PFSK-1 (cell line): ENCODE results near the gene RGS3.

Source experiments
- POLR2AphosphoS5 ChIP-seq: IDR thresholded peaks from 2 replicates; pipeline ENCODE4 v1.6.1; 2012; ENCODE audit warnings: low read depth, mild to moderate bottlenecking, control low read depth, low read length, moderate library complexity
- SIN3A ChIP-seq: IDR thresholded peaks from 2 replicates; pipeline ENCODE4 v1.6.1; 2012; ENCODE audit warnings: mild to moderate bottlenecking, low read length, moderate library complexity, borderline replicate concordance; ENCODE audit not compliant: insufficient read depth
- TAF1 ChIP-seq: IDR thresholded peaks from 2 replicates; pipeline ENCODE4 v1.6.1; 2012; ENCODE audit warnings: low read length, control low read depth, borderline replicate concordance; ENCODE audit not compliant: insufficient read depth

DNA sequence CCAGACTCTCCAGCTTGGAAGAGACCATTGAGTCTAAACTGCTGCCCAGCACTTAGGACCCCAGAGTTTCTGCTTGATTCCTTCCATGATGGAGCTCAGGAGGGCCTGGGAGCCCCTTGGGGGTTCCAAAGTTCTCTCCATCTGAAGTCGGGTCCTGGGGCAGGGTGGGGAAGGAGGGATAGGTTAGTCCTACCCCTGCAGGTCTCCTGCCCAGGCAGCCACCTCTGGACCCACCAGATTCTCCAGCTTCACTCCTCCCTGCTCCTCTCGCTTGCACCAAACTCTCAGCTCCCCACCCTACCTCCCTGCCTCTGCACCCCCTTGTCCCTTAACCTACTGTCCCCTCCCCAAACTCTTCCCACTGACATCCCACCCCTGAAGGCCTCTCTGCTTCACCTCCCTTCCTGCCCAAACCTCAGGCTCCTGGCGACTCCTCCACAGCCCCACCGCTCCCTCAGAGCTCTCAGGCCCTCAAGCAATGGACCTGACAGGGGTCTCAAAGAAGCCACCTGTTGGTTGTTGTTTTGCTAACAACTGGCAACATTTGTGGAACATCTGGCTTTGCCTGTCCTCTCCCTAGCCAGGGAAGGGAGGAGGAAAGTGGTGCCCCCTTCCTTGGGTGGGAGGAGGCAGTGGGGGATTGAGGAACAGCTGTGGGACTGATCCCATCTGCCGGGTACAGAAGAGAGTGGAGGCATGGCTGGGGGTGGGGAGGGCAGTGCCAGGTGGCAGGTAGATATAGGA lies 137.5 kb downstream of the RGS3 start:
- TF ChIP-seq TAF1 (no peak), POLR2AphosphoS5 (no peak), SIN3A (no peak)
